HG03060 (cell line): ENCODE data around the gene VWF.

Source experiments
- ATAC-seq: cut with Tn5 transposase; IDR thresholded peaks from one replicate; pipeline ENCODE4 v1.9.1; 2021; ENCODE audit warnings: low read depth, moderate number of reproducible peaks; ENCODE audit not compliant: unreplicated experiment

VWF gene

GRCh38 chr12:5900533-5901205 lies 223.8 kb downstream of the VWF start:
- no peak for ATAC-seq

DNA sequence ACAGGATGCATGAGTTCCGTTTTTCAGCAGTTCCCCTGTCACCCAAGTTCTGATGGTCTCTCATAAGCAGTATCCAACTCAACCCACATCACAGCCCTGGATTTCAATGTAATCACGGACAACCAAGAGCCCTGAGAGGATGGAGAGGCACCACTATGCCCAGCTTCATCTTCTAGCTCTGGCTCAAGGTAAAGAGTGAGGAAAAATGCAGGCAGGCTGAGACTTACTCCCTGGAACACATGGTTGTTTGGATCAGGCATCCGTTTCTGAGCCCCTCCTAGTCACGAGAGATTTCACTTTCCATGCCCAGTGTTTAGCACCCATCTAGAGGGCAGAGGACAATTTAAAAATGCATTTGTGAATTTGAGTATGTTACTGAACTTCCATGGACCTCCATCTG lies 224.4 kb downstream of the VWF start:
- no peak for ATAC-seq

- ATAC-seq = no peak
These were observed 224.8 kb downstream of the VWF start for GRCh38 chr12:5899675-5900074.

DNA sequence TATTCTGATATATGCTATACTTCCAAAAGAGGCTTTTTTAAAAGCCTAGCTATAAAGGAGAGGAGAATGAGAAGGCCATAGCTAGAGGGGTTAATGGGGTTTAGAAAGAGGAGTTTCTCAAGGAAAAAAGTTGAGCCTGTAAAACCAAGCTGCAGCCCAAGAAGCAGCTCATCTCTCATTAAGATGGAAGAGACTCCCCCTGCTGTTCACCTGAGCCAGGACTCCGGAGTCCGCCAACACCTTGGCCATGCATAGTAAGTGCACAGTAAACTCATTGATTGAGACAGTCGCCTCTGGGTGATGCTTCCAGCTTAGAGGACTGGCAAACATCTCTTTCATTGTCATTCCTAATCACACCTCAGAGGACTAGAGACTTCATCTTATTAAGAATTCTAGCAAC lies 225.6 kb downstream of the VWF start:
- ATAC-seq = no peak
